NCI-H1092 (cell line): Measurements from ENCODE around the gene TTYH2.

Experiments
- DNase-seq: peaks from one replicate; lab custom pipeline; 2025; lab: John Stamatoyannopoulos, UW

The TTYH2 gene

GRCh38 chr17:74216505-74216904 lies 3.1 kb downstream of the TTYH2 start:
- no peak for DNase-seq

GRCh38 chr17:74217037-74217730 lies 3.8 kb downstream of the TTYH2 start:
- DNase-seq, result peak; percentile 16

DNA sequence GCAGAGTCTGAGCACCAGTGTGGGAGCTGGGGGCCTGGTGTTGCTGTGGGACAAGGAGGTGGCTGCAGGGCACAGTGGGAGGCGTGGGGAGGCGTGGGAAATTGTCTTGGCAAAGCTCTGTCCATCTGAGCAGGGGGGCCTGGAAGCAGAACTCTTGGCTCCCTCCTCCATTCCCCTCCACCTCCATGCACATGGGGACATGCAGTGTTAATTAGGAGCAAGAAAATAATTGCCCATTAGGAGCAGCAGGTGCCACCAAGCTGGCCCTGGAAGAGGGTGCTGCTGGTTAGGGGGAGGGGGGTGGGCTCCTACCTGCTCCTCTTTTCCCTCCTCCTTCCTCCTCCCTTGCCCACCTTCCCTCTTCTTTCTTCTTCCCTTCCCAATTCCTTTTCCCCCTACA lies 4.5 kb downstream of the TTYH2 start:
- no peak for DNase-seq

GRCh38 chr17:74218436-74218835 lies 5.1 kb downstream of the TTYH2 start:
- no peak for DNase-seq

GRCh38 chr17:74219576-74220133 lies 6.3 kb downstream of the TTYH2 start:
- DNase-seq, result no peak

DNA sequence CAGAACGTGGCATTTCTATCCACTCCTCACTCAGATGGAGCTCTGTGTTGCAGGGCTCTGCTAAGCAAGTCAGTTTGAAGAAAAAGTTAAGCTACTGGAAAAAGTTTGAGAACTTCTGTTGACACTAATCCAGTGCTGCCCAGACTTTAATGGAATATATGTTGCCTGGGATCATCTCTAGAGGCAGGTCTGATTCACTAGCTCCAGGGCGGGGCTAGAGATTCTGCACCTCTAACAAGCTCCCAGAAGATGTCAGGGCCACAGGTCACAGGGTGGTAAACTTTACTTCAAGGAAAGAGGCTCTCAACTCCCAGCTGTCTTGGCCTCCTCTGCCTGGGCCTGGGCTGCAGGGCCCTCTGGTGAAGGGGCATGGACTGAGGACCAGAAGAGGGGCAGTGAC lies 6.8 kb downstream of the TTYH2 start:
- no peak for DNase-seq

DNA sequence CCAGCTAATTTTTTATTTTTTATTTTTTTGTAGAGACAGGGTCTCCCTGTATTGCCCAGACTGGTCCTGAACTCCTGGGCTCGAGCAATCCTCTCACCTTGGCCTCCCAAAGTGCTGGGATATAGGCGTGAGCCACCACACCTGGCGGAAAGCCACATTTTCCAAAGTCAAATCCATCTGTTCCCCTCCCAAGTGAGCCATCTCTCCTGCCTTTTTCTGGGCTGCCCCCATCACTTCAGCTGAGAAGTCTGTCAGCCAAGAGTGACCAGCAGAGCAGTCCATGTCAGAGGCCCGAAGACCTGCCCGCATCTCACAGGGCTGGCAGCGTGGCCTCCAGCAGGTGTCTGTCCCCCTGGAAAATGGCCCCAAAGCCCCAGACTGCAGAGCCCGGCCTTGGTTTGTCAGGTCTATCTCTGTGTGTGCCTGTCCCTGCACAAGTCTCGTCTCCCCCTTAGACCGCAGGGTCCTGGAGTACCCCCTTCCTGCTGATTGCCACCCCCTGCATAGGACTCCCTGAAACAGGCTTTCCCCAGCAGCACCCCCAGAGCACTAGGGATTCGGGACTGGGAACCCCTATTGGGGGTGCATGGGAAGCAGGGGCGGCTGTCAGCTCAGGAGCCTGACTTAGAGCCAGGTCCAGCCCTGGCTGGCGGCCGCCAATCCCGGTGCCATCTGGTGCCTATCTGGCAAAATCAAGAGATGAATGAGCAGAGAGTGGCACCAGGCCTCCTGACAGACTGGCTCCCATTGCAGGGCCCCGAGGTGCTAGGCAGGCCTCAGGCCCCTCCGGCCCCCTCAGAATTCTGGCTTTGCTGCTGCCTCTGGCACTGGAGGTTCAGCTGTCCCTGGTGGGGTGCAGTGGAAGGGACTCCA lies 7.8 kb downstream of the TTYH2 start:
- no peak for DNase-seq

- no peak for DNase-seq
These were observed 9.0 kb downstream of the TTYH2 start for GRCh38 chr17:74222399-74222798.

DNA sequence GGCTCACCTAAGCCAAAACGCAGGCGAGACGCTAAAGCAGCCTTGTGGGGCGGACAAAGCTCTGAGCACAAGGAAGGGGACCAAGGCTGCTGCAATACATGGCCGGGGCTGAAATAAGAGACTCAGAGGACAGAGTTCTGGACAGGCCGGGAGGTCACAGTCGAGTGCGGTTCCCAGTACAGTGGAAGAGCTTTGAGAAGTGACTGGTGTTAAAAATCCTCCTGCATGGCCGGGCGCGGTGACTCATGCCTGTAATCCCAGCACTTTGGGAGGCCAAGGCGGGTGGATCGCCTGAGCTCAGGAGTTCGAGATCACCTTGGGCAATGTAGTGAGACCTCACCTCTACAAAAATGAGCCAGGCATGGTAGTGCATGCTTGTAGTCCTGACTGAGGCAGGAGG lies 10.5 kb downstream of the TTYH2 start:
- no peak for DNase-seq

GRCh38 chr17:74224959-74225725 lies 11.8 kb downstream of the TTYH2 start:
- DNase-seq, result no peak

GRCh38 chr17:74226252-74226651 lies 12.9 kb downstream of the TTYH2 start:
- DNase-seq, result no peak

GRCh38 chr17:74227271-74228080 lies 14.1 kb downstream of the TTYH2 start:
- DNase-seq, result no peak

- no peak for DNase-seq
These were observed 15.1 kb downstream of the TTYH2 start for GRCh38 chr17:74228306-74228978.

- DNase-seq, result no peak
These were observed 17.5 kb downstream of the TTYH2 start for GRCh38 chr17:74230896-74231295.

GRCh38 chr17:74231928-74232907 lies 18.8 kb downstream of the TTYH2 start:
- no peak for DNase-seq

DNA sequence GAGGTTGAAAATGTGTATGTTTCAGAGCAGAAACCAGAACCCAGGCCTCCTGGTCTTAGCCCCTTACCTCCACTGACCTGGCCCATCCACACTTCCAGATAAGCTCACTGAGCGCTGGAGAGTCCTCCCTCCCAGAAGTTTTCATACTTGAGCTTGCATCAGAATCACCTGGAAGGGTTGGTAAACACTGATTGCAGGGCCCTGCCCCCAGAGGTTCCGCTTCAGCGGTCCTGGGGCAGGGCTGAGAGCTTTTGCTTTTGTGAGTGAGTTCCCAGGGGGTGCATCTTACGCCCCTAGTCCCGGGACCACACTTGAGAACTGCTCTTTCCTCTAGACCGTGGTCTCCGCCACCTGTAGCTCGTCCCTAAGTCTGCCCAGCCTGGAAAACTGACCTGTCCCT lies 20.6 kb downstream of the TTYH2 start:
- DNase-seq, result no peak

- no peak for DNase-seq
These were observed 21.1 kb downstream of the TTYH2 start for GRCh38 chr17:74234486-74234885.

GRCh38 chr17:74235040-74235581 lies 21.7 kb downstream of the TTYH2 start:
- no peak for DNase-seq

- DNase-seq, result no peak
These were observed 22.6 kb downstream of the TTYH2 start for GRCh38 chr17:74235911-74236371.
